Heart left ventricle (tissue), 16 donors: ENCODE data around the gene FAM163A. TPM values are rescaled to one million over a fixed set of nuclear protein-coding genes. Genes with fewer than 3 reads are reported as not detected.
A peak's percentile ranks its signal among the peaks of the same experiment; 100 is the strongest.

Source experiments
- ATAC-seq, 4 donors: fragments of 200-7000 bp; cut with Tn5 transposase; one replicate each; pipeline ENCODE4 v1.9.1; 2020 to 2022; ENCODE audit warnings: moderate library complexity in 4 of 4, mild to moderate bottlenecking in 3 of 4, moderate number of reproducible peaks in 1 of 4
- DNase-seq, 5 donors: peaks; one replicate each; pipeline ENCODE4 v3.0.0-alpha.2; 2020
- H3K27ac ChIP-seq, 12 donors: fragments of 200-600 bp; sonication (generic) in 4 of 12; one replicate each; pipeline versions ENCODE4 v1.5.0 to v1.8.0; 2016 to 2022; ENCODE audit warnings: mild to moderate bottlenecking in 2 of 12
- H3K27me3 ChIP-seq, 9 donors: fragments of 200-600 bp; sonication (generic) in 2 of 9; one replicate each; pipeline versions ENCODE4 v1.5.1 to v1.8.0; 2016 to 2022; ENCODE audit warnings: mild to moderate bottlenecking in 3 of 9
- H3K36me3 ChIP-seq, 9 donors: fragments of 200-600 bp; sonication (generic) in 2 of 9; one replicate each; pipeline versions ENCODE4 v1.5.0 to v1.8.0; 2018 to 2022; ENCODE audit warnings: mild to moderate bottlenecking in 2 of 9
- H3K4me1 ChIP-seq, 12 donors: fragments of 200-600 bp; sonication (generic) in 4 of 12; one replicate each; pipeline versions ENCODE4 v1.5.0 to v1.8.0; 2016 to 2022; ENCODE audit warnings: mild to moderate bottlenecking in 3 of 12
- H3K4me3 ChIP-seq, 12 donors: fragments of 200-600 bp; sonication (generic) in 4 of 12; one replicate each; pipeline versions ENCODE4 v1.5.0 to v1.8.0; 2017 to 2022; ENCODE audit warnings: mild to moderate bottlenecking in 9 of 12, moderate library complexity in 4 of 12
- H3K9me3 ChIP-seq, 12 donors: fragments of 200-600 bp; sonication (generic) in 4 of 12; one replicate each; pipeline versions ENCODE4 v1.5.0 to v1.8.0; 2016 to 2022; ENCODE audit warnings: mild to moderate bottlenecking in 1 of 12
- CTCF ChIP-seq, 12 donors: fragments of 200-600 bp; sonication (generic) in 4 of 12; IDR thresholded peaks; one replicate each; pipeline versions ENCODE4 v1.5.0 to v1.8.0; 2018 to 2022; ENCODE audit warnings: antibody characterized with exemption in 12 of 12, mild to moderate bottlenecking in 5 of 12
- POLR2A ChIP-seq, 2 donors: fragments of 450-650 bp; IDR thresholded peaks; one replicate each; pipeline ENCODE4 v1.6.1; 2017; ENCODE audit warnings: antibody characterized with exemption in 2 of 2, mild to moderate bottlenecking in 2 of 2, moderate library complexity in 2 of 2
- WGBS, 4 donors: extraction: QIAGEN DNeasy Blood & Tissue Kit in 2 of 4; methylation state at CpG; one replicate each; pipeline versions ENCODE4 v1.1.5 to v1.1.7; 2013 to 2018; 5-methylcytosine and 5-hydroxymethylcytosine counted together
- intact Hi-C, 10 donors: fragments of 100-400 bp; cut with DNase I; formaldehyde crosslinking; loops; one replicate each; pipeline versions ENCODE4 v1.11.1 to v1.14.2; 2022
- polyA plus RNA-seq, 2 donors: library from polyadenylated mRNA; stranded (reverse); fragments of 200-250 nt; gene quantifications; one replicate each; pipeline ENCODE4 v1.2.3, GENCODE V29; 2013
- total RNA-seq, 9 donors: library from RNA; depleted of rRNA in 2 of 9; stranded (reverse); fragments of >200 nt in 2 of 9; fragmentation: NEBNext Ultra II Directional in 3 of 9; extraction: Animal tissue kit (Norgen Biotek cat#: 25700) in 3 of 9; gene quantifications; one replicate each; pipeline versions ENCODE4 v1.1.0 to v1.2.4, GENCODE V29; 2016 to 2023
- donor health status: ischemic (EF 13 %, LVEDD 7.1; RV severe dilation, severe dysfunction).
- donor health status: healthy with polysubstance abuse.
- donor health status: DM: no; HTN: yes; CAD: no.
- donor health status: DM: no; HTN: no; CAD: no.
- donor health status: ischemic (EF 25% LVEDD 6.9; RV normal size, moderate dysfunction).
- donor health status: ischemic (EF 25% LVEDD 5.7; RV mildly dilated, moderate dysfunction).
- donor health status: healthy.
- donor health status: DM: yes; HTN: yes; CAD: no.
- donor health status: ischemic (EF 35%, LVEDD 5.7; RV mildly dilated, moderate dysfunction).
- donor health status: nonischemic (EF 11% LVEDD 7.7; RV severe dilation, severe dysfunction).
- donor health status: DM: yes; HTN: yes; CAD: no.
- donor health status: PGD.
- donor health status: ischemic (EF 29% LVEDD 5.4; RV normal size, mild dysfunction).
- donor health status: nonischemic (EF 23%, LVEDD 6.1; RV moderate dilation, normal function).

The FAM163A gene
- total and polyA plus RNA-seq, 11 donors: 0.04 to 0.28 (median 0.16) TPM; not detected in 1

DNA sequence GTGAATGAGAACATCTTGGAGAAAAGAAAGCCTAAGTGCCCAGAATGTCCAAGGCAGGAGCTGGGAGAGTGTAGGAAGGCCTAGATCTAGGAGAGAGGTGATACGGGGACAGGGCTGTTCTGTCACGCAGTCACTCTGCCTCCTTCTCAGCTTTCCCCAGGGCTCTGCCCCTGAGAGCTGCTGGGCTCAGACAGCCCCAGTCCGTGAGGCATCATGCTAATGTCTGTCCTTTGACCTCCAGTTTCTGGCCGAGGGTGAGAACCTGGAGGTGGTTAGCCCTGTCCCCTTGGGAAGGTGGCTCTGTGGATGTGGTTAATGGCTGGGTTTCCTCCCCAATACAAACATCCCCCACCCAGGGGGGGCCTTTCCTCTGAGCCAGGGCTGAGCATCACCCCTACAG is 63.2 kb downstream of the FAM163A start:
- 71 to 87% (median 78%) methylated on average over 4 of the region's 4 CpGs for WGBS, 4 donors
- ATAC-seq: no peak
- H3K4me3 ChIP-seq: no peak overlapping the region
- no peaks in the 10 kb centered on the region for H3K36me3 ChIP-seq
- DNase-seq: no peak
- H3K4me1 ChIP-seq: peaks cover 0 to 7% (median 3%) of the 10 kb centered on the region in 12 donors
- no peaks in the 10 kb centered on the region for H3K9me3 ChIP-seq
- no peak for TF ChIP-seq CTCF (IDR thresholded peaks at IDR 0.05)
- TF ChIP-seq POLR2A (IDR thresholded peaks at IDR 0.05): no peak
- no peak overlapping the region for H3K27ac ChIP-seq
- H3K27me3 ChIP-seq: peaks cover 0 to 13% (median 0%) of the 10 kb centered on the region in 9 donors
- intact Hi-C loops: no loop called here

GRCh38 chr1:179807291-179807690 is 64.2 kb downstream of the FAM163A start:
- H3K27me3 ChIP-seq: peaks cover 0 to 21% (median 0%) of the 10 kb centered on the region in 9 donors
- no peaks in the 10 kb centered on the region for H3K36me3 ChIP-seq
- WGBS, 4 donors: 87 to 92% (median 88%) methylated on average over 9 of the region's 9 CpGs
- H3K27ac ChIP-seq: no peak overlapping the region
- peaks cover 0 to 7% (median 3%) of the 10 kb centered on the region in 12 donors for H3K4me1 ChIP-seq
- TF ChIP-seq CTCF (IDR thresholded peaks at IDR 0.05) (no peak), POLR2A (IDR thresholded peaks at IDR 0.05) (no peak)
- intact Hi-C loops: no loop called here
- ATAC-seq: no peak
- H3K9me3 ChIP-seq: no peaks in the 10 kb centered on the region
- H3K4me3 ChIP-seq: no peak overlapping the region
- DNase-seq: peak in 1 of 5 donors; percentile 38

DNA sequence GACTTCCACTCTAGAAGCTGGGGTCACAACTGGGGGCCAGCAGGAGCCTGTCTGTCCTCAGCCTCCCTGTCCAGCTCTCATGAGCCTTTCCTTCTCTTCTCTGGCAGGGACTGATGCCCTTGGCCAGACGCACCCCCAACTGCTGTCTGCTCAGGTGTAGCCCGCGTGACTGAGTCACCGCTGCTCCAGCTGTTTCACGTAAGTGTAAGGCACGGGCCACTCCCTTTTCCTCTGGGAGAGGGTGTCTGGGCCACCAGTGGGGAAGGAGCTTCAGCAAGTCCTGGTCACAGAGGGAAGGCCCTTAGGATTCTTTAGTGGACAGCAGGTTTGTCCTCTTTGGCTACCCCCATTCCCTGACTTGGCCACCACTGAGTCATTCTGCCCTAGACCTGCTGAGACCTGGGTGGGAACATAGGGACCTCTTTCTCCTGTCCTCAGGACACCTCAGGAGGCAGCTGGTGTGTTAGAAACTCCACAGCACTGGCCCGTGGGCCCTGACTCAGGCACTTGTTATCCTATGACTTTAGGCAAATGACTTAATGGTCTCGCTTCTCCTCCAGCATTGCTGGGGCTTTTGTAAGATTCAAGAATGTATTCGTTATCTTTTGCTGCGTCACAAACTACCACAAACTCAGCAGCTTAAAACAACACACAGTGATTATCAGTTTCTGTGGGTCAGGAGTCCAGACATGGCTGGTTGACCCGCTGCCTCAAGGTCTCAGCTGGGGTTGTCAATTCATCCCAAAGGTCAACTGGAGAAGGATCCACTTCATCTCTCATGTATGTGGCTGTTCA is 64.8 kb downstream of the FAM163A start:
- no peak overlapping the region for H3K27ac ChIP-seq
- intact Hi-C loops: loop anchor here in 1 of 10 donors (2.0 kb wide), 1 partner anchor 101 kb away; no protein-coding TSS in a partner anchor
- H3K4me1 ChIP-seq: peaks cover 0 to 7% (median 3%) of the 10 kb centered on the region in 12 donors
- 90 to 93% (median 91%) methylated on average over 11 of the region's 11 CpGs for WGBS, 4 donors
- TF ChIP-seq POLR2A (IDR thresholded peaks at IDR 0.05): no peak
- no peak for TF ChIP-seq CTCF (IDR thresholded peaks at IDR 0.05)
- H3K27me3 ChIP-seq: peaks cover 0 to 27% (median 0%) of the 10 kb centered on the region in 9 donors
- no peak overlapping the region for H3K4me3 ChIP-seq
- ATAC-seq (peak in 2 of 4 donors; percentile 26 to 61), DNase-seq (peak in 1 of 5 donors; percentile 31)
- no peaks in the 10 kb centered on the region for H3K36me3 ChIP-seq
- H3K9me3 ChIP-seq: no peaks in the 10 kb centered on the region

DNA sequence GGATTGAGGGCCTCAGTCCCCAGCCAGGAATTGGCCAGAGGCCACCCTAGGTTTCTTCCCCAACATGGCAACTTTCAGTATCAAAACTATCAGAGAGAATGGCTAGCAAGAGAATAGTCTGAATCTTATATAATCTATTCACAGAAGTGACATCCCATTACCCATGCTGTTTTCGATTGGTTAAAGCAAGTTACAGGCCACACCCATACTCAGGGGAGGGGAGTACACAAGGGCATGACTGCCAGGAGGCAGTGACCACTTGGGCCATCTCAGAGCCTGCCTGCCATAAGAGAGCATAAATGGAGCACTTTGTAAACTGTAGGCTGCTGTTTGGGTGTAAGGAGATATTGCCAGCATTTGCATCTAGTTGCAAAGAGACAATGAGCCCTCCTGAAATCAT is 65.4 kb downstream of the FAM163A start:
- 81 to 100% (median 92%) methylated on average over 1 of the region's 1 CpG for WGBS, 4 donors
- Histone ChIP-seq H3K27me3 (peaks cover 0 to 29% (median 0%) of the 10 kb centered on the region in 9 donors), H3K27ac (no peak overlapping the region), H3K4me1 (peaks cover 0 to 7% (median 3%) of the 10 kb centered on the region in 12 donors), H3K9me3 (no peaks in the 10 kb centered on the region), H3K4me3 (no peak overlapping the region), H3K36me3 (no peaks in the 10 kb centered on the region)
- ATAC-seq (no peak), DNase-seq (no peak)
- intact Hi-C loops: loop anchor here in 1 of 10 donors (2.0 kb wide), 1 partner anchor 102 kb away; no protein-coding TSS in a partner anchor
- TF ChIP-seq CTCF (IDR thresholded peaks at IDR 0.05): no peak
- TF ChIP-seq POLR2A (IDR thresholded peaks at IDR 0.05): no peak
